ENCODE measurements around the gene REEP5. TPM values are rescaled to one million over a fixed set of nuclear protein-coding genes. Genes with fewer than 3 reads are reported as not detected.
"Not testable (repeated sequence)": the region's sequence is repeated elsewhere in the genome, so short reads cannot be mapped to it uniquely, and the experiment has no call there.

The REEP5 gene
- total and polyA plus RNA-seq, 5 donors = 91.8 to 119 (median 110) TPM

DNA sequence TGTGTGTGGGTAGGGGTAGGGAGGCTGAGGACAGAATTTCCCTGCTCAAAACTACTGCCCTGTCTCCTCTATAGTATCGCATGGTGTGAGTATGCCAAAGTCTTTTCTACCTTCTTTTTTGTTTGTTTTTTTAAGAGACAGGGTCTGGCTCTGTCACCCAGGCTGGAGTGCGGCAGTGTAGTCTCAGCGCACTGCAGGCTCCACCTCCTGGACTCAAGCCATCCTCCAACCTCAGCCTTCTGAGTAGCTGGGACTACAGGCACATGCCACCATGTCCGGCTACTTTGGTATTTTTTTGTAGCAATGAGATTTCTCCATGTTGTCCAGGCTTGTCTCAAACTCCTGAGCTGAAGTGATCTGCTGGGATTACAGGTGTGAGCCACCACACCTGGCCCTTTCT, 58.5 kb downstream of the REEP5 start:
- 58% methylated on average over 4 of the region's 4 CpGs for WGBS
- DNase-seq = peak in 2 of 3 donors; percentile 28 to 56
- no peaks in the 10 kb centered on the region for H3K27me3 ChIP-seq (ENCODE audit: control insufficient read depth, insufficient read depth)

DNA sequence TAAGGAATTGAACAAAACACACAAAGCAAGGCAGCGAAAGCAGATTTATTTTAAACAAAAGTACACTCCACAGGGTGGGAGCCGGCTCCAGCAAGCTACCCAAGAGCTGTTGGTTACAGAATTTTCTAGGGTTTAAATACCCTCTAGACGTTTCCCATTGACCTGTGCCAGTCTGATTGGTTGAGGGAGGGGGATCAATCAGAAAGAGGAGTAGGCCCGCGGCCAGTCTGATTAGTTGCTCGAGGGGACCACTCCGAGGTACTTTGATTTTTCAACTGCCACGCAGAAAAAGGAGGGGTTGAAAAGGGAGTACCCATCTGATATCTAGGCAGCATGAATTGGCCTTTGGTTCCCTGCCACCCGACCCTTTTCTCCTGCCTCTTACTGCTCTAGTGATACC, 59.9 kb downstream of the REEP5 start:
- H3K27me3 ChIP-seq (ENCODE audit: control insufficient read depth, insufficient read depth) = no peaks in the 10 kb centered on the region
- 58% methylated on average over 9 of the region's 9 CpGs for WGBS

More for the DNA sequence above, 58.5 kb downstream of the REEP5 start:
- Histone ChIP-seq H3K4me3 (ENCODE audit: low read length) (no peak overlapping the region), H3K27ac (ENCODE audit: low read length) (no peak overlapping the region), H3K4me1 (ENCODE audit: control insufficient read depth, insufficient read depth, low read length) (peaks cover 8% of the 10 kb centered on the region), H3K9me3 (ENCODE audit: control insufficient read depth, low read length) (no peaks in the 10 kb centered on the region)
- intact Hi-C loops (cut with DNase I) = loop anchor here in 1 of 4 donors (5.0 kb wide), 1 partner anchor 59 kb away; the partner anchor contains the start of gene REEP5
- no peak for ATAC-seq

DNA sequence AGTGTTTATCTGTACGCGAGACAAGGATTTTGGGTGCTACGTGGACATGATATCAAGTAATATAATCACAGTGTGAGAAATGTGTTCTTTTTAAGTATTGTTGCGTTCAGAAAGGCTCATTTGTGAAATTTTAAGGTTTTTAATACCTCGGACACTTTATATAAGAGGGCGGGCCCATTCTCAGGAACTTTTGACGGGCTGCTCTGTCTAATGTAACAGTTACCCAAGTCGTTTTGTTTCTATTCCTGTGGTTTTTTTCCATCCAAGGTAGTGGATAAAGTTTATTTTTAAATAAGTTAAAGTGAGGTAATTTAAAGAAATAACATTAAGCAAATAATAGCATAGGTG, 60.4 kb downstream of the REEP5 start:
- Histone ChIP-seq H3K9me3 (ENCODE audit: control insufficient read depth, low read length) (no peaks in the 10 kb centered on the region), H3K27me3 (ENCODE audit: control insufficient read depth, insufficient read depth) (no peaks in the 10 kb centered on the region), H3K27ac (ENCODE audit: low read length) (peak overlapping the region; percentile 83), H3K4me3 (ENCODE audit: low read length) (peak overlapping the region; percentile 98), H3K4me1 (ENCODE audit: control insufficient read depth, insufficient read depth, low read length) (peaks cover 8% of the 10 kb centered on the region)
- intact Hi-C loops (cut with DNase I) = loop anchor here in 1 of 4 donors (5.0 kb wide), 1 partner anchor 61 kb away; the partner anchor contains the start of gene REEP5
- DNase-seq (no peak), ATAC-seq (no peak)
- under 1% methylated on average over 8 of the region's 8 CpGs for WGBS

More for the DNA sequence above, 59.9 kb downstream of the REEP5 start:
- DNase-seq = peak in 1 of 3 donors; percentile 34
- H3K27ac ChIP-seq (ENCODE audit: low read length) = no peak overlapping the region
- intact Hi-C loops (cut with DNase I) = loop anchor here in 1 of 4 donors (5.0 kb wide), 1 partner anchor 60 kb away; the partner anchor contains the start of gene REEP5
- H3K4me3 ChIP-seq (ENCODE audit: low read length) = peak overlapping the region; percentile 98
- H3K9me3 ChIP-seq (ENCODE audit: control insufficient read depth, low read length) = no peaks in the 10 kb centered on the region
- peaks cover 8% of the 10 kb centered on the region for H3K4me1 ChIP-seq (ENCODE audit: control insufficient read depth, insufficient read depth, low read length)
- no peak for ATAC-seq

- no peaks in the 10 kb centered on the region for H3K9me3 ChIP-seq (ENCODE audit: control insufficient read depth, low read length)
- ATAC-seq (peak; percentile 97), DNase-seq (peak; percentile 95 to 97 (median 96))
- H3K27ac ChIP-seq (ENCODE audit: low read length) = peak within 1 kb of the TSS; percentile 83
- H3K4me1 ChIP-seq (ENCODE audit: control insufficient read depth, insufficient read depth, low read length) = peaks cover 8% of the 10 kb centered on the region
- H3K4me3 ChIP-seq (ENCODE audit: low read length) = peak within 1 kb of the TSS; percentile 98
- H3K27me3 ChIP-seq (ENCODE audit: control insufficient read depth, insufficient read depth) = no peaks in the 10 kb centered on the region
- intact Hi-C loops (cut with DNase I) = loop anchor here in 1 of 4 donors (5.0 kb wide), 1 partner anchor 61 kb away; the partner anchor contains the start of gene REEP5
- under 1% methylated on average over 47 of the region's 47 CpGs for WGBS
Measured at GRCh38 chr5:112860929-112861637, 60.9 kb downstream of the REEP5 start, which contains the start of gene SRP19. SRP19 (plus strand) TSS chr5:112861287; CDS start chr5:112861377, 90 bp downstream.

GRCh38 chr5:112860571-112860928, 61.5 kb downstream of the REEP5 start:
- ATAC-seq; H3K4me1 ChIP-seq (ENCODE audit: control insufficient read depth, insufficient read depth, low read length); DNase-seq; H3K9me3 ChIP-seq (ENCODE audit: control insufficient read depth, low read length); H3K27me3 ChIP-seq (ENCODE audit: control insufficient read depth, insufficient read depth): not testable (repeated sequence)
- 72% methylated on average over 11 of the region's 11 CpGs for WGBS
- peak overlapping the region; percentile 98 for H3K4me3 ChIP-seq (ENCODE audit: low read length)
- H3K27ac ChIP-seq (ENCODE audit: low read length) = peak overlapping the region; percentile 40
- intact Hi-C loops (cut with DNase I) = loop anchor here in 1 of 4 donors (5.0 kb wide), 1 partner anchor 62 kb away; the partner anchor contains the start of gene REEP5

GRCh38 chr5:112857866-112858265, 64.2 kb downstream of the REEP5 start:
- ATAC-seq (no peak), DNase-seq (no peak)
- H3K27ac ChIP-seq (ENCODE audit: low read length) = no peak overlapping the region
- H3K27me3 ChIP-seq (ENCODE audit: control insufficient read depth, insufficient read depth) = no peaks in the 10 kb centered on the region
- H3K4me3 ChIP-seq (ENCODE audit: low read length) = no peak overlapping the region
- H3K9me3 ChIP-seq (ENCODE audit: control insufficient read depth, low read length) = no peaks in the 10 kb centered on the region
- intact Hi-C loops (cut with DNase I) = no loop called here
- H3K4me1 ChIP-seq (ENCODE audit: control insufficient read depth, insufficient read depth, low read length) = peaks cover 8% of the 10 kb centered on the region

DNA sequence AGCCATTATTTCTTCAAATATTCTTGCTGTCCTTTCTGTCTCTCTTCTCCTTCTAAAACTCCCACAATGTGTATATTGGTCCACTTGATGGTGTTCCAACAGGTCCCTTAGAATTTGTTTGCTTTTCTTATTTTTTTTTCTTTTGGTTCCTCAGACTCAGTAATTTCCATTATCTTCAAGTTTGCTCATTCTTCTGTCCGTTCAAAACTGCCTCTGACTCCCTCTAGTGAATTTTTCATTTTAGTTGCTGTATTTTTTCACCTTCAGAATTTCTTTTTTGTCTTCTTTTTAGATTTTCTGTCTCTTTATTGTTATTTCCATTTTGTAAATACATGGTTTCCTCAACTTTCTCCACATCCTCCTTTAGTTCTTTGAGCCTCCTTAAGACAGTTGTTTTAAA, 67.4 kb downstream of the REEP5 start:
- no peak for DNase-seq
- no peak for ATAC-seq
- WGBS = 51% methylated on average over 1 of the region's 1 CpG

DNA sequence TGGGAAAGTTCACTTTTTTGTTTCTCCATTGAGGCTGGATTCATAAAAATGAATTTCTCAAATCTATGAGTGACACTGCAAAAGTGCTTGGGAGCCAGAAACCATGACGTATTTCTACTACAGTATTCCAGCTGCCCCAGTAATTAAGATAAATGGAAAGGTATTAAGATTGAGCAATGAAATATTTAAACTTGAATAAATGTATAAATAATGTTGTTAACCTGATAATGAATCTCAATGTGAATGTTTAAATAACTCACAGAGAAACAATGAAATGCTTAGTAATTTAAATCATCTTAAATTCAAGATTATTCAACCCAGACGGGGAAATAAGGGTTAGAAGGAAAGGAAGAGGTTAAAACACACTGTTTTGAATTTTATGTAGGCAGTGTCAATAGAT, 72.1 kb downstream of the REEP5 start:
- intact Hi-C loops (cut with DNase I) = loop anchor here in 1 of 4 donors (10.0 kb wide), 1 partner anchor 295 kb away; no protein-coding TSS in a partner anchor
- ATAC-seq = no peak
- no peak for DNase-seq
- Histone ChIP-seq H3K27ac (ENCODE audit: low read length) (no peak overlapping the region), H3K4me1 (ENCODE audit: control insufficient read depth, insufficient read depth, low read length) (no peaks in the 10 kb centered on the region), H3K4me3 (ENCODE audit: low read length) (no peak overlapping the region), H3K9me3 (ENCODE audit: control insufficient read depth, low read length) (no peaks in the 10 kb centered on the region), H3K27me3 (ENCODE audit: control insufficient read depth, insufficient read depth) (no peaks in the 10 kb centered on the region)
- 65% methylated on average over 2 of the region's 2 CpGs for WGBS

More for the DNA sequence above, 67.4 kb downstream of the REEP5 start:
- no peaks in the 10 kb centered on the region for H3K9me3 ChIP-seq (ENCODE audit: control insufficient read depth, low read length)
- H3K27ac ChIP-seq (ENCODE audit: low read length) = no peak overlapping the region
- no peaks in the 10 kb centered on the region for H3K4me1 ChIP-seq (ENCODE audit: control insufficient read depth, insufficient read depth, low read length)
- no peaks in the 10 kb centered on the region for H3K27me3 ChIP-seq (ENCODE audit: control insufficient read depth, insufficient read depth)
- H3K4me3 ChIP-seq (ENCODE audit: low read length) = no peak overlapping the region
- intact Hi-C loops (cut with DNase I) = no loop called here

DNA sequence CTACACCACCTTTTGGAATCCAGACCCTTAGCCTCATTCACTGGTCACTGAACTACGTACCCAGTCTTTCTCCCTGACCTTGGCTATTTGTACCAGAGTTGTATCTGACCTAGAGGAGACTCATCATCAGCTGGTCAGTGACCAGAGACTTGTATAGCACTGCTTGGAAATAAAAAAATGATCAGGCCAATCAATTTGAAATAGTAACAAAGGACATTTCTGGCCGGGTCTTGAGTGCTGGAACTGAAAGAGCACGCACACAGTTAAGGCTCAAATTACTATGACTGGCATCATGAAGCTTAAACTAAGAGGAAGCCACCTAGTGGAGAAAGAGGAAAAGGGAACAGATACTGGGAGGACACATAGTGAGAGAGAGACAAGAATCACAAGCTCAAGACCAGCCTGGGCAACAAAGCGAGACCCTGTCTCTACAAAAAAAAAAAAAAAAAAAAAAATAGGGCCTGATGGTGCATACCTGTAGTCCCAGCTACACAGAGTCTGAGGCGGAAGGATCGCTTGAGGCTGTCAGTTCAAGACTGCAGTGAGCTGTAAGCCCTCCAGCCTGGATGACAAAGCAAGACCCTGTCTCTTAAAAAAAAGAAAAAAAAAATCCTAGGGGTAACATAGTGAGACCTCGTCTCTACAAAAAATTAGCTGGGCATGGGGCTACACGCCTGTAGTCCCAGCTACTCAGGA, 73.8 kb downstream of the REEP5 start:
- intact Hi-C loops (cut with DNase I) = loop anchor here in 1 of 4 donors (10.0 kb wide), 1 partner anchor 293 kb away; no protein-coding TSS in a partner anchor
- 44% methylated on average over 8 of the region's 8 CpGs for WGBS
- no peaks in the 10 kb centered on the region for H3K4me1 ChIP-seq (ENCODE audit: control insufficient read depth, insufficient read depth, low read length)
- ATAC-seq = peak; percentile 89
- H3K9me3 ChIP-seq (ENCODE audit: control insufficient read depth, low read length) = no peaks in the 10 kb centered on the region
- H3K4me3 ChIP-seq (ENCODE audit: low read length) = no peak overlapping the region
- H3K27me3 ChIP-seq (ENCODE audit: control insufficient read depth, insufficient read depth) = no peaks in the 10 kb centered on the region
- no peak overlapping the region for H3K27ac ChIP-seq (ENCODE audit: low read length)
- peak in 1 of 3 donors; percentile 24 for DNase-seq

DNA sequence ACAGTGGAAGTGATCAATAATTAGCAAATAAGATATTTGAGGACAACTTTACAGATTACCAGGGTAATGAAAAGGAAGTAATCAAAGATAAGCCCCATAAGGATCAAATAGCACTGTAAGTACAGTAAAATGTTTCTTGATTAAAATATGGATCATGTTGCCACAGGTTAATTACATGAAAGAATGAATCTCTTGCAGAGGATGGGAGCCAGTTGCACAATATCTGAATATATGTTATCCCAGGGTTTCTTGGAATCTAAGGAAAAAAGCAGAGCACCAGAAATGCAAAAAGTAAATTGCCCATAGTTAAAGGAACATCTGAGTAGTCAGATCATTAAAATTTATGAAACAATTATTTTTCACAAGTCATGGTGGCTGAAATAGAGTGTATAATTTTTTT, 74.7 kb downstream of the REEP5 start:
- H3K9me3 ChIP-seq (ENCODE audit: control insufficient read depth, low read length) = no peaks in the 10 kb centered on the region
- ATAC-seq (no peak), DNase-seq (no peak)
- H3K4me3 ChIP-seq (ENCODE audit: low read length) = no peak overlapping the region
- no peak overlapping the region for H3K27ac ChIP-seq (ENCODE audit: low read length)
- H3K4me1 ChIP-seq (ENCODE audit: control insufficient read depth, insufficient read depth, low read length) = no peaks in the 10 kb centered on the region
- H3K27me3 ChIP-seq (ENCODE audit: control insufficient read depth, insufficient read depth) = no peaks in the 10 kb centered on the region
- intact Hi-C loops (cut with DNase I) = loop anchor here in 1 of 4 donors (10.0 kb wide), 1 partner anchor 293 kb away; no protein-coding TSS in a partner anchor

DNA sequence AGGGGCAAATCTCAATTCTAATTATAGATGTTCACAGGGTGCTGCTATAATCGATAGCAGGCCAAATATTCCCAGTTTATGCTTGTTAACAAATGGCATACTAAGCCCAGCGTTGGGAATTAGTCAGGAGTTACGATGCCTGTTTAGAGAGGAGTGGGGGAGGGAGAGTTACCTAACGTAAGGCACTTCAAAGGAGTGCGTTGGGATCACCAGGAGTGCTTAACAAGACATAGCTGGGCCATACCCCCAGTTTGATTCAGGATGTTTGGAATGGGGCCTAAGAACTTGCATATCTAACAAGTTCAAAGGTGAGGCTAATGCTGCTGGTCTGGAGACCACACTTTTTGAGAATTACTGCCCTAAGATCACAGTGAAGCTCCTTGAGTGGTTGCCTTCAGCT, 75.5 kb downstream of the REEP5 start:
- Histone ChIP-seq H3K27ac (ENCODE audit: low read length) (no peak overlapping the region), H3K4me3 (ENCODE audit: low read length) (no peak overlapping the region), H3K9me3 (ENCODE audit: control insufficient read depth, low read length) (no peaks in the 10 kb centered on the region), H3K27me3 (ENCODE audit: control insufficient read depth, insufficient read depth) (no peaks in the 10 kb centered on the region), H3K4me1 (ENCODE audit: control insufficient read depth, insufficient read depth, low read length) (no peaks in the 10 kb centered on the region)
- intact Hi-C loops (cut with DNase I) = loop anchor here in 1 of 4 donors (10.0 kb wide), 1 partner anchor 292 kb away; no protein-coding TSS in a partner anchor
- DNase-seq (no peak), ATAC-seq (no peak)
- 80% methylated on average over 5 of the region's 5 CpGs for WGBS
